Keratinocyte (primary cell): ENCODE data around the gene PDS5B. TPM values are rescaled to one million over a fixed set of nuclear protein-coding genes. Genes with fewer than 3 reads are reported as not detected.

Source experiments
- DNase-seq: peaks from one replicate; pipeline ENCODE4 v3.0.0-alpha.2; 2011; ENCODE audit warnings: low read depth, missing footprints, low spot score
- FAIRE-seq: peaks from 2 replicates; lab custom pipeline; 2011; peaks lifted over from hg19 to GRCh38; lab: Jason Lieb, UNC
- H2AFZ ChIP-seq: 2 replicates; pipeline ENCODE4 v1.6.0; 2012; ENCODE audit warnings: low read length, control low read depth, inconsistent platforms; ENCODE audit not compliant: control insufficient read depth
- H3K27ac ChIP-seq: 2 replicates; pipeline ENCODE4 v1.5.1; 2011; ENCODE audit warnings: low read length; ENCODE audit not compliant: control insufficient read depth, insufficient read depth
- H3K27me3 ChIP-seq: 3 replicates; pipeline ENCODE4 v1.6.0; 2011; ENCODE audit warnings: low read length; ENCODE audit not compliant: control insufficient read depth, insufficient read depth; ENCODE audit errors: extremely low read depth
- H3K36me3 ChIP-seq, 2 experiments: 2 replicates in 1 of 2; 3 replicates in 1 of 2; pipeline ENCODE4 v1.5.1; 2011; ENCODE audit warnings: low read length in 2 of 2, mild to moderate bottlenecking in 1 of 2; ENCODE audit not compliant: control insufficient read depth in 2 of 2, insufficient read depth in 2 of 2; ENCODE audit errors: extremely low read depth in 1 of 2
- H3K4me1 ChIP-seq: 3 replicates; pipeline ENCODE4 v1.5.1; 2011; ENCODE audit warnings: low read length; ENCODE audit not compliant: control insufficient read depth, insufficient read depth; ENCODE audit errors: extremely low read depth
- H3K4me2 ChIP-seq: 3 replicates; pipeline ENCODE4 v1.6.0; 2011; ENCODE audit warnings: low read depth, low read length; ENCODE audit not compliant: control insufficient read depth, insufficient read depth; ENCODE audit errors: extremely low read depth
- H3K4me3 ChIP-seq, 3 experiments: fragments of 200-600 bp in 1 of 3; sonication (generic) in 1 of 3; 2 replicates in 2 of 3; 3 replicates in 1 of 3; pipeline ENCODE4 v1.5.1; 2011 to 2016; ENCODE audit warnings: low read length in 3 of 3, mild to moderate bottlenecking in 3 of 3, control low read depth in 2 of 3, inconsistent platforms in 1 of 3, low read depth in 1 of 3, mixed read lengths in 1 of 3, mixed run types in 1 of 3, moderate library complexity in 1 of 3; ENCODE audit not compliant: control insufficient read depth in 2 of 3, insufficient read depth in 2 of 3; ENCODE audit errors: extremely low read depth in 1 of 3
- H3K79me2 ChIP-seq: 2 replicates; pipeline ENCODE4 v1.6.0; 2012; ENCODE audit warnings: low read length; ENCODE audit not compliant: control insufficient read depth, insufficient read depth
- H3K9ac ChIP-seq: 3 replicates; pipeline ENCODE4 v1.6.0; 2011; ENCODE audit warnings: low read length; ENCODE audit not compliant: control insufficient read depth, insufficient read depth; ENCODE audit errors: extremely low read depth
- H3K9me1 ChIP-seq: 3 replicates; pipeline ENCODE4 v1.6.0; 2011; ENCODE audit warnings: low read length; ENCODE audit not compliant: control insufficient read depth, insufficient read depth; ENCODE audit errors: extremely low read depth
- H3K9me3 ChIP-seq: 2 replicates; pipeline ENCODE4 v1.5.1; 2012; ENCODE audit warnings: low read depth, low read length; ENCODE audit not compliant: control insufficient read depth
- H4K20me1 ChIP-seq: 3 replicates; pipeline ENCODE4 v1.6.0; 2011; ENCODE audit warnings: low read length; ENCODE audit not compliant: control insufficient read depth, insufficient read depth; ENCODE audit errors: extremely low read depth
- EZH2 ChIP-seq: IDR thresholded peaks from one replicate; pipeline ENCODE4 v1.6.1; 2012; ENCODE audit warnings: inconsistent platforms, mild to moderate bottlenecking, low read length, moderate library complexity
- dilution Hi-C: fragments of 300-500 bp; cut with MboI; formaldehyde crosslinking; loops from one replicate; pipeline ENCODE4 v1.7.0; 2020; ENCODE audit warnings: low sequenced_read_pairs; ENCODE audit not compliant: extremely low pct_ligation_motif_present
- polyA plus RNA-seq, 5 experiments: library from polyadenylated mRNA; depleted of rRNA in 3 of 5; stranded (reverse) in 3 of 5; stranded (forward) in 1 of 5; unstranded in 1 of 5; fragments of >200 nt; gene quantifications; 1 replicate in 1 of 5; 2 replicates in 3 of 5; 3 replicates in 1 of 5; pipeline versions ENCODE4 v1.2.1 to v1.2.3, GENCODE V29; 2011 to 2012; ENCODE audit warnings: missing spikeins in 2 of 5, low read depth in 1 of 5, low replicate concordance in 1 of 5
- TF ChIP-seq, protein P1 (sequence below), 3 experiments: IDR thresholded peaks in 1 of 3; conservative IDR thresholded peaks in 1 of 3; optimal IDR thresholded peaks in 1 of 3; 2 replicates in 2 of 3; 3 replicates in 1 of 3; pipeline versions ENCODE3 to v1.5.1; 2011; ENCODE audit warnings: low read length in 3 of 3, mild to moderate bottlenecking in 3 of 3, moderate library complexity in 2 of 3, control low read depth in 1 of 3, inconsistent platforms in 1 of 3; ENCODE audit not compliant: insufficient read depth in 2 of 3; ENCODE audit errors: extremely low read depth in 1 of 3

PDS5B gene
- polyA plus RNA-seq, 1 donor (not counting 4 experiments of a cell fraction or from before 2014, with no cell fraction given): 6.9 TPM

DNA sequence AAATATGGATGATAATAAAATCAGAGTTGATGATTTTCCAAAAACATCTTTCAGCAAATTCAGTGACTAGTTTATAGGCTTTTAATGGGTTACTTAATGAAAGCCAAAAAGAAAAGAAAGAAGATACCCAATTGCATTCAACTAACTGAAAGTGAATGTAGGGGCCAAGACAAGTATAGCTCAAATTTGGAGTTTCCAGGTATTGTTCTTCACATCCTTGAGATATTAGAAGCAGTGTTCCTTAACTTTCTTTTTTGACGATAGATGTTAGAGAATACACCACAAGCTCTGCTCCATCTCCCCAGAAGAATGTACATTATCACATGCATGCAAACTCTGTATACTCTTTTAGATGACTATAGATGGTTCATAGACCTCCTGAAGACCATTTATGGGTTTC is 43.6 kb downstream of the PDS5B start:
- H3K9me3 ChIP-seq: no peaks in the 10 kb centered on the region
- no peak overlapping the region for H3K4me3 ChIP-seq
- H3K79me2 ChIP-seq: peaks cover 47% of the 10 kb centered on the region
- H3K27ac ChIP-seq: no peak overlapping the region
- dilution Hi-C loops: no loop called here
- H3K9me1 ChIP-seq: no peaks in the 10 kb centered on the region
- no peak overlapping the region for H2AFZ ChIP-seq
- TF ChIP-seq, protein P1, sequence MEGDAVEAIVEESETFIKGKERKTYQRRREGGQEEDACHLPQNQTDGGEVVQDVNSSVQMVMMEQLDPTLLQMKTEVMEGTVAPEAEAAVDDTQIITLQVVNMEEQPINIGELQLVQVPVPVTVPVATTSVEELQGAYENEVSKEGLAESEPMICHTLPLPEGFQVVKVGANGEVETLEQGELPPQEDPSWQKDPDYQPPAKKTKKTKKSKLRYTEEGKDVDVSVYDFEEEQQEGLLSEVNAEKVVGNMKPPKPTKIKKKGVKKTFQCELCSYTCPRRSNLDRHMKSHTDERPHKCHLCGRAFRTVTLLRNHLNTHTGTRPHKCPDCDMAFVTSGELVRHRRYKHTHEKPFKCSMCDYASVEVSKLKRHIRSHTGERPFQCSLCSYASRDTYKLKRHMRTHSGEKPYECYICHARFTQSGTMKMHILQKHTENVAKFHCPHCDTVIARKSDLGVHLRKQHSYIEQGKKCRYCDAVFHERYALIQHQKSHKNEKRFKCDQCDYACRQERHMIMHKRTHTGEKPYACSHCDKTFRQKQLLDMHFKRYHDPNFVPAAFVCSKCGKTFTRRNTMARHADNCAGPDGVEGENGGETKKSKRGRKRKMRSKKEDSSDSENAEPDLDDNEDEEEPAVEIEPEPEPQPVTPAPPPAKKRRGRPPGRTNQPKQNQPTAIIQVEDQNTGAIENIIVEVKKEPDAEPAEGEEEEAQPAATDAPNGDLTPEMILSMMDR (optimal IDR thresholded peaks at IDR 0.05 in 1 of 3, IDR thresholded peaks at IDR 0.05 in 1 of 3, conservative IDR thresholded peaks at IDR 0.05 in 1 of 3; ENCODE audit: extremely low read depth in 1 of 3, insufficient read depth in 2 of 3, low read length in 3 of 3): no peak
- no peak for TF ChIP-seq EZH2
- DNase-seq (no peak), FAIRE-seq (no peak)
- H3K9ac ChIP-seq: no peak overlapping the region
- no peaks in the 10 kb centered on the region for H3K27me3 ChIP-seq
- H3K36me3 ChIP-seq: no peaks in the 10 kb centered on the region
- no peaks in the 10 kb centered on the region for H3K4me1 ChIP-seq
- H3K4me2 ChIP-seq: no peak overlapping the region
- no peaks in the 10 kb centered on the region for H4K20me1 ChIP-seq

DNA sequence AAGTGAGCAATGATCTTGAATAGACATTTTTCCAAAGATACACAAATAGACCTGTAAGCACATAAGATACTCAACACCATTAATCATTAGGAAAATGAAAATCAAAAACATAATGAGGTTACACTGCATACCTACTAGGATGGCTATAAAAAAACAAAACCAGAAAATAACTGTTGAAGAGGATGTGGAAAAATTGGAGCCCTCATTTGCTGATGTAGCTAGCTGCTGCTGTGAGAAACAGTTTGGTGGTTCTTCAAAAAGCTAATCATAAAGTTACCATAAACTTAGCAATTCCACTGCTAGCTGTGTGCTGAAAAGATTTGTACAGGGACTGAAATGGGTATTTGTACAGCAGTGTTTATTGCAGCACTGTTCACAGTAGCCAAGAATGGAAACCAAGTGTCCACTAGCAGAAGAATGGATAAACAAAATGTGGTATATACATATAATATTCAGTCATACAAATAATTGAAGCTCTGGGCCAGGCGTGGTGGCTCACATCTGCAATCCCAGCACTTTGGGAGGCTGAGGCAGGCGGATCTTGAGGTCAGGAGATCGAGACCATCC is 46.2 kb downstream of the PDS5B start:
- no peak overlapping the region for H3K4me3 ChIP-seq
- no peak for FAIRE-seq

More for the DNA sequence above, 46.2 kb downstream of the PDS5B start:
- TF ChIP-seq EZH2: no peak
- TF ChIP-seq, protein P1 (optimal IDR thresholded peaks at IDR 0.05 in 1 of 3, IDR thresholded peaks at IDR 0.05 in 1 of 3, conservative IDR thresholded peaks at IDR 0.05 in 1 of 3; ENCODE audit: extremely low read depth in 1 of 3, insufficient read depth in 2 of 3, low read length in 3 of 3): no peak
- Histone ChIP-seq H3K36me3 (no peaks in the 10 kb centered on the region), H3K4me1 (no peaks in the 10 kb centered on the region), H3K9me3 (no peaks in the 10 kb centered on the region), H3K9me1 (no peaks in the 10 kb centered on the region), H3K27ac (no peak overlapping the region), H3K9ac (no peak overlapping the region), H3K79me2 (peaks cover 38% of the 10 kb centered on the region), H3K4me2 (no peak overlapping the region), H4K20me1 (no peaks in the 10 kb centered on the region), H2AFZ (no peak overlapping the region), H3K27me3 (no peaks in the 10 kb centered on the region)
- no peak for DNase-seq
- dilution Hi-C loops: no loop called here
